Measurements from ENCODE around the gene NPHS1. TPM values are rescaled to one million over a fixed set of nuclear protein-coding genes. Genes with fewer than 3 reads are reported as not detected.

The NPHS1 gene
- total and polyA plus RNA-seq, 9 of the 15 experiments (the other 6 are each of a cell fraction or from before 2014, with no cell fraction given): 0.01 to 0.28 (median 0.14) TPM; not detected in 5

- TF ChIP-seq ZNF518B (CRISPR knock-in tag; IDR thresholded peaks at IDR 0.05) (no peak), ZBTB7A (IDR thresholded peaks at IDR 0.05; ENCODE audit: borderline replicate concordance, control insufficient read depth, low read depth, low read length) (peak; percentile 60; the same call in 1 of the 2 replicates), GABPA (tag; conservative IDR thresholded peaks at IDR 0.05; ENCODE audit: low read depth) (no peak), ETV5 (CRISPR knock-in tag; IDR thresholded peaks at IDR 0.05; ENCODE audit: low read depth) (no peak), ZNF324 (CRISPR knock-in tag; IDR thresholded peaks at IDR 0.05) (no peak), HNRNPL (IDR thresholded peaks at IDR 0.05; ENCODE audit: low read depth, low read length) (no peak), GABPB2 (CRISPR knock-in tag; conservative IDR thresholded peaks at IDR 0.05) (no peak), TAF1 (IDR thresholded peaks at IDR 0.05; ENCODE audit: control insufficient read depth, extremely low read depth, insufficient read depth, low read length, severe bottlenecking) (no peak), HMG20A (CRISPR knock-in tag; conservative IDR thresholded peaks at IDR 0.05) (no peak), POLR2AphosphoS5 (IDR thresholded peaks at IDR 0.05; ENCODE audit: control insufficient read depth, insufficient read depth, low read depth, low read length) (no peak), FOXA3 (CRISPR knock-in tag; conservative IDR thresholded peaks at IDR 0.05 in 1 of 2, IDR thresholded peaks at IDR 0.05 in 1 of 2) (no peak), ZKSCAN1 (IDR thresholded peaks at IDR 0.05; ENCODE audit: low read depth, low read length) (no peak), MBD1 (CRISPR knock-in tag; IDR thresholded peaks at IDR 0.05) (no peak), CBFA2T2 (conservative IDR thresholded peaks at IDR 0.05) (no peak), ZNF699 (CRISPR knock-in tag; IDR thresholded peaks at IDR 0.05; ENCODE audit: insufficient replicate concordance) (no peak), ZBTB8A (IDR thresholded peaks at IDR 0.05; ENCODE audit: partially characterized antibody) (no peak), NELFE (IDR thresholded peaks at IDR 0.05; ENCODE audit: insufficient read depth, insufficient read length) (no peak), GMEB1 (CRISPR knock-in tag; IDR thresholded peaks at IDR 0.05) (no peak), OTX1 (CRISPR knock-in tag; IDR thresholded peaks at IDR 0.05) (peak; percentile 82), RBBP5 (IDR thresholded peaks at IDR 0.05; ENCODE audit: borderline replicate concordance, insufficient read depth, low read length, poor library complexity, severe bottlenecking) (no peak), ZNF232 (CRISPR knock-in tag; IDR thresholded peaks at IDR 0.05) (no peak; the same call in 1 of the 2 replicates)
Observed at GRCh38 chr19:35869327-35870123, 17.2 kb upstream of the NPHS1 start (continued).

Measured in K562 (cell line).